Nephron (organoid): ENCODE measurements around the gene TMTC3.

Source experiments
- H3K27ac Mint-ChIP-seq, 3 experiments: 2 replicates each; pipeline ENCODE4 v1.8.0; 2020; ENCODE audit warnings: mixed read lengths in 3 of 3, mild to moderate bottlenecking in 2 of 3, moderate library complexity in 1 of 3
- H3K27me3 Mint-ChIP-seq: 2 replicates; pipeline ENCODE4 v1.8.0; 2021; ENCODE audit warnings: low read depth, mild to moderate bottlenecking, moderate library complexity, mixed read lengths
- H3K36me3 Mint-ChIP-seq: 2 replicates; pipeline ENCODE4 v1.8.0; 2020; ENCODE audit warnings: low read depth, mixed read lengths
- H3K4me1 Mint-ChIP-seq: 2 replicates; pipeline ENCODE4 v1.8.0; 2020; ENCODE audit warnings: mixed read lengths
- H3K4me3 Mint-ChIP-seq, 3 experiments: 2 replicates each; pipeline ENCODE4 v1.8.0; 2020; ENCODE audit warnings: mild to moderate bottlenecking in 3 of 3, mixed read lengths in 3 of 3, moderate library complexity in 2 of 3
- H3K9me3 Mint-ChIP-seq: 2 replicates; pipeline ENCODE4 v1.8.0; 2020; ENCODE audit warnings: mixed read lengths
- CTCF ChIP-seq, 3 experiments: fragments of 200-600 bp; sonication (generic); IDR thresholded peaks; one replicate each; pipeline ENCODE4 v1.5.0; 2021; ENCODE audit warnings: antibody characterized with exemption in 3 of 3; ENCODE audit not compliant: unreplicated experiment in 3 of 3

TMTC3 gene

GRCh38 chr12:88218293-88218692, 76.2 kb downstream of the TMTC3 start:
- H3K4me1 Mint-ChIP-seq: no peaks in the 10 kb centered on the region
- no peaks in the 10 kb centered on the region for H3K36me3 Mint-ChIP-seq
- no peaks in the 10 kb centered on the region for H3K27me3 Mint-ChIP-seq
- no peak overlapping the region for H3K4me3 Mint-ChIP-seq
- TF ChIP-seq CTCF (IDR thresholded peaks at IDR 0.05; ENCODE audit: unreplicated experiment in 3 of 3): no peak
- peaks cover 55% of the 10 kb centered on the region for H3K9me3 Mint-ChIP-seq
- H3K27ac Mint-ChIP-seq: no peak overlapping the region

GRCh38 chr12:88219861-88220260, 77.8 kb downstream of the TMTC3 start:
- no peak overlapping the region for H3K4me3 Mint-ChIP-seq
- H3K4me1 Mint-ChIP-seq: no peaks in the 10 kb centered on the region
- no peak overlapping the region for H3K27ac Mint-ChIP-seq
- H3K36me3 Mint-ChIP-seq: no peaks in the 10 kb centered on the region
- H3K27me3 Mint-ChIP-seq: no peaks in the 10 kb centered on the region
- H3K9me3 Mint-ChIP-seq: peaks cover 46% of the 10 kb centered on the region
- no peak for TF ChIP-seq CTCF (IDR thresholded peaks at IDR 0.05; ENCODE audit: unreplicated experiment in 3 of 3)

- no peak overlapping the region for H3K27ac Mint-ChIP-seq
- no peak overlapping the region for H3K4me3 Mint-ChIP-seq
- H3K27me3 Mint-ChIP-seq: no peaks in the 10 kb centered on the region
- no peaks in the 10 kb centered on the region for H3K36me3 Mint-ChIP-seq
- no peak for TF ChIP-seq CTCF (IDR thresholded peaks at IDR 0.05; ENCODE audit: unreplicated experiment in 3 of 3)
- H3K9me3 Mint-ChIP-seq: peaks cover 39% of the 10 kb centered on the region
- no peaks in the 10 kb centered on the region for H3K4me1 Mint-ChIP-seq
Observed at GRCh38 chr12:88223519-88223918, 81.4 kb downstream of the TMTC3 start.

- no peaks in the 10 kb centered on the region for H3K27me3 Mint-ChIP-seq
- peaks cover 26% of the 10 kb centered on the region for H3K9me3 Mint-ChIP-seq
- H3K36me3 Mint-ChIP-seq: no peaks in the 10 kb centered on the region
- TF ChIP-seq CTCF (IDR thresholded peaks at IDR 0.05; ENCODE audit: unreplicated experiment in 3 of 3): no peak
- H3K4me3 Mint-ChIP-seq: no peak overlapping the region
- no peaks in the 10 kb centered on the region for H3K4me1 Mint-ChIP-seq
- H3K27ac Mint-ChIP-seq: no peak overlapping the region
Observed at GRCh38 chr12:88225776-88226175, 83.7 kb downstream of the TMTC3 start.

GRCh38 chr12:88227263-88227662, 85.2 kb downstream of the TMTC3 start:
- Mint-ChIP-seq H3K4me1 (no peaks in the 10 kb centered on the region), H3K36me3 (no peaks in the 10 kb centered on the region), H3K4me3 (no peak overlapping the region), H3K9me3 (peaks cover 14% of the 10 kb centered on the region), H3K27me3 (no peaks in the 10 kb centered on the region), H3K27ac (no peak overlapping the region)
- no peak for TF ChIP-seq CTCF (IDR thresholded peaks at IDR 0.05; ENCODE audit: unreplicated experiment in 3 of 3)

GRCh38 chr12:88227871-88228270, 85.8 kb downstream of the TMTC3 start:
- Mint-ChIP-seq H3K36me3 (no peaks in the 10 kb centered on the region), H3K4me3 (no peak overlapping the region), H3K4me1 (no peaks in the 10 kb centered on the region), H3K27me3 (no peaks in the 10 kb centered on the region), H3K27ac (no peak overlapping the region), H3K9me3 (peaks cover 14% of the 10 kb centered on the region)
- no peak for TF ChIP-seq CTCF (IDR thresholded peaks at IDR 0.05; ENCODE audit: unreplicated experiment in 3 of 3)
